ENCODE data around the gene NECAB2.

NECAB2 gene

DNA sequence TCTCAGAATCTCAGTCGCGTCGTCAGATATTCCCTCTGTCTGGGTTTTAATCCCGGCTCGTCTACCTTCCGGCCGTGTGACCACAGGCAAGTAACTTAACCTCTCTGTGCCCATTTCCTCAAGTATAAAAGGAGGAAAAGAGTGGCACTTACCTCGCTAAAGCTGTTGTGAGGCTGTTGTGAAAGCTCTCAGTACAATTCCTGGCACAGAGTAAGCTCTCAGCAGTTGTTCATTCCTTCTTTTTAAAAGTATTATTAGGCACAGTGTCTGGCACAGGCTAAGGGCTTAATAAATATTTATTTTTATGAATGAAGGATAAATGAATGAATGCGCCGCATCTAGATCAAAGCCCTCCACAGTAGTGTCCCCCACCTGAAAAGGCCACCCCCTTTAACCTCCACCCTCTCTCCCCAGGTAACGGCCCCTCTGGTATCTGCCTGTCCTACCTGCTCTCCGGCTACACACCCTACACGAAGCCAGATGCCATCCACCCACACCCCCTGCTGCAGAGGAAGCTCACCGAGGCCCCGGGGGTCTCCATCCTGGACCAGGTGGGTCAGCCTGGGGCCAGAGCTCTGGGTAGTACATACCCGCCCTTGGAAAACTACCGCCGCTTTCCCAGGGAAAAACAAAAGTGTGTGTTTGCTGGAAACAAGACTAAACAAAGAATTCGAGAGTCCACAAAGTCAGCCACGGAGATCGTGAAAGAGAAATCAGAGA, 9.0 kb upstream of the NECAB2 start:
- TF ChIP-seq CTCF (IDR thresholded peaks at IDR 0.05; ENCODE audit: borderline replicate concordance, insufficient read depth, low read depth, low read length) = no peak
- no peak overlapping the region for H3K4me3 ChIP-seq (ENCODE audit: low read depth, low read length)

GRCh38 chr16:83959656-83960434, 8.2 kb upstream of the NECAB2 start:
- no peak for TF ChIP-seq CTCF (IDR thresholded peaks at IDR 0.05; ENCODE audit: borderline replicate concordance, insufficient read depth, low read depth, low read length)

DNA sequence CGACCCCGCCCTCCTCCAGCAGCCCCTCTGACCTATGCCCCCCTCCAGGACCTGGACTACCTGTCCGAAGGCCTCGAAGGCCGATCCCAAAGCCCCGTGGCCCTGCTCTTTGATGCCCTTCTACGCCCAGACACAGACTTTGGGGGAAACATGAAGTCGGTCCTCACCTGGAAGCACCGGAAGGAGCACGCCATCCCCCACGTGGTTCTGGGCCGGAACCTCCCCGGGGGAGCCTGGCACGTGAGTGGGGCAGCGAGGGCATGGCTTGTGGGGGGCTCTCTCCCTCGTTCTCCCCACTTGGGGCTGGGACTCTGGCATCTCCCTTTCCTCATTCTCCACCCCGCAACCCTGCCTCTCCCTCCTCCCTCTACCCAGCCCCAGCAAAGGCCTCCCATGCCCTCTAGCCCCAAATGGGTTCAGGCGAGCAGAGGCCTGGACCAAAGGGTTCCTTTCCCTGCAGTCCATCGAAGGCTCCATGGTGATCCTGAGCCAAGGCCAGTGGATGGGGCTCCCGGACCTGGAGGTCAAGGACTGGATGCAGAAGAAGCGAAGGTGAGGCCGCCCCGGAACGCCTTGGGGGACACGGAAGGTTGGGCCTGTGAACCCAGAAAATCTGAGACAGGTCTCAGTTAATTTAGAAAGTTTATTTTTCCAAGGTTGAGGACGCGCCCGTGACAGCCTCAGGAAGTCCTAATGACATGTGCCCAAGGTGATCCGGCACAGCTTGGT, 7.4 kb upstream of the NECAB2 start:
- no peak for TF ChIP-seq CTCF (IDR thresholded peaks at IDR 0.05; ENCODE audit: borderline replicate concordance, insufficient read depth, low read depth, low read length)
- no peak overlapping the region for H3K4me3 ChIP-seq (ENCODE audit: low read depth, low read length)

More at GRCh38 chr16:83959656-83960434, 8.2 kb upstream of the NECAB2 start:
- no peak overlapping the region for H3K4me3 ChIP-seq (ENCODE audit: low read depth, low read length)

- no peak overlapping the region for H3K4me3 ChIP-seq (ENCODE audit: low read depth, low read length)
- no peak for TF ChIP-seq CTCF (IDR thresholded peaks at IDR 0.05; ENCODE audit: borderline replicate concordance, insufficient read depth, low read depth, low read length)
Measured at GRCh38 chr16:83961591-83961990, 6.5 kb upstream of the NECAB2 start.

DNA sequence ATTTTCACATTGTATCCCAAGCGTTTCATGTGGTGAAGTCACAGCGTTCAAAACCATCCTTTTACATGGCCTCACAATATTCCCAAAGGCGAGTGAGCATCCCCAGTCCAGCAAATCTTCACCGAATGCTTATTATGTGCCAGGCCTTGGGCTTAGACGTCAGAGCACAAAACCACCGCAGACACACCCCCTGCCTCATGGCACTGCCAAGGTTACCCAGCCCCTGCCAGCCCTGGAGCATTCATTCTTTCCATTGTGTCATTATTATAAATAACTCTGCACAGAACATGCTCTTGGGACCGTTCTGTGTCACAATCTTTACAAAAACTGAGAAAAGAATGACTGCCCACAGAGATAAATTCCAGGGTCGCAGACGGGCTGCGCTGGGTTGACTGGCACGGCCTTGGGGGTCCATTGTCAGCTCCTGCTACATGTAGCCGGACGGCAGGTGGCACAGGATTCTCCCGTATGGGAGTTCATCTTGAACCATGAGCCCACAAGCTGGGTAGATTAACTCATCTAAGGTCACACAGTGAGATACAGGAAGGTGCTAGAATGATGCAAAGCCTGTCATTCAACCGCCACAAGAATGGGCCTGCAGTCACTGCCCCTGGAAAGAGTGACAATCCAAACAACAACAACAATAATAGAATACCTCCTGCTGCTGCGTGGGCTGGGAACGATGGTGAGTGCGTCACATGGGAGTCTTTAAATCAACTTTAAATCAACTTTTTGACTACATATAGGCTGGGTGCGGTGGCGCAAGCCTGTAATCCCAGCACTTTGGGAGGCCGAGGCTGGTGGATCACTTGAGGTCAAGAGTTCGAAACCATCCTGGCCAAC, 4.5 kb upstream of the NECAB2 start:
- H3K4me3 ChIP-seq (ENCODE audit: low read depth, low read length) = no peak overlapping the region
- TF ChIP-seq CTCF (IDR thresholded peaks at IDR 0.05; ENCODE audit: borderline replicate concordance, insufficient read depth, low read depth, low read length) = no peak

DNA sequence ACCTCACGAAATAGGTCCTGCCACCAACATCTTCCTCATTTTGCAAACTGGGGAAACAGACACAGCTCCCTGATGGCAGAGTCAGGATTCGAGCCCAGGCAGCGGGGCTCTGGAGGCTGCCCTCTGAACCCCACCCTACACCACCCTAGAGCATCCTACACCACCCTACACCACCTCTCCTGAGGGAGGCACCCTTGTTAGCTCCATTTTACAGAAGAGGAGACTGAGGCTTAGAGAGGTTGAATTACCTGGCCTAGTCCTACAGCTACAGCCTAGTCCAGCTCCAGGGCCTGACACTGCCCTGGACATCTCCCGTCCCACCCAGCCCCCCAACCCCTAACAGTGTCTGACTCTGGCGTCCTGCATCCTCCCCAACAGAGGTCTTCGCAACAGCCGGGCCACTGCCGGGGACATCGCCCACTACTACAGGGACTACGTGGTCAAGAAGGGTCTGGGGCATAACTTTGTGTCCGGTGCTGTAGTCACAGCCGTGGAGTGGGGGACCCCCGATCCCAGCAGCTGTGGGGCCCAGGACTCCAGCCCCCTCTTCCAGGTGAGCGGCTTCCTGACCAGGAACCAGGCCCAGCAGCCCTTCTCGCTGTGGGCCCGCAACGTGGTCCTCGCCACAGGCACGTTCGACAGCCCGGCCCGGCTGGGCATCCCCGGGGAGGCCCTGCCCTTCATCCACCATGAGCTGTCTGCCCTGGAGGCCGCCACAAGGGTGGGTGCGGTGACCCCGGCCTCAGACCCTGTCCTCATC, 3.2 kb upstream of the NECAB2 start:
- H3K4me3 ChIP-seq (ENCODE audit: low read depth, low read length) = no peak overlapping the region
- TF ChIP-seq CTCF (IDR thresholded peaks at IDR 0.05; ENCODE audit: borderline replicate concordance, insufficient read depth, low read depth, low read length) = no peak
